HG02571 (cell line): ENCODE measurements around the gene HPCAL4.

ENCODE experiments used
- ATAC-seq: cut with Tn5 transposase; IDR thresholded peaks from one replicate; pipeline ENCODE4 v1.9.1; 2021; ENCODE audit warnings: mild to moderate bottlenecking, moderate library complexity; ENCODE audit not compliant: unreplicated experiment

The HPCAL4 gene

DNA sequence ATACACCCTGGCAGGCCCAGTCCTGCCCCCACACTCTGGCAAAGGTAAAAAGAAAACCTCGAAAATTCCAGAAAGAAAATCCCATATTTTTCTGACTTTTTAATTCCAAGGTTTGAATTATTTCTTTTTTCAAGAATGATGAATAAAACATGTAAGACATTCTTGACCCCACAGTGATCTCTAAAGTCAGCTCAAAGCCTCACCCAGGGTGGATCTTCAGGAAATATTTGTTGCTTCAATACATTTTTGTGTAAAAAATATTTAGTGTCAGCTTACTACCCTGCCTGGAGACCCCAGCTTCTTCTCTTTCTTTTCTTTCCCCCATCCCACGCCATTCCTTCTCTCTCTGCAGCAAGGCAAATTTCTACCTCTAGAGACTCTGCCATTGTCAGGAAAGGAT, 12.3 kb downstream of the HPCAL4 start:
- ATAC-seq, result no peak

DNA sequence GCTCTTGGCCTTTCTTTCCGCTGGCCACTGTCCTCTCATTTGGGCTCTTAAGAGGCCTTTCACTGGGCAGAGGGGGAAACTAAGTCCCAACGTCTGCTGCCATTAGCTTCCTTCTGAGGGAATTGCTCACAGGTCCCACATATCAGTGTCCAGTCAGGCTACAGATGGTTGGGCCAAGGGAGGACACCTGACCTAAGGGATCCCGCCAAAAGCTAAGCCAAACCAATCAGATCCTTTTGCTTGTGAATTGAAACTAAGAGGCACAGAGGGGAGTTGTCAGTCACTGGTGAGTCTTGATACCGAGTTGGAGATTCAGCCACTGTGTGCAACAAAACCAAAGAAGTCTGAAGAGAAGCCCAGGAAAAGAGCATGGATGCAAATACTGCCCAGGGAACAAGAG, 13.6 kb downstream of the HPCAL4 start:
- ATAC-seq, result no peak

DNA sequence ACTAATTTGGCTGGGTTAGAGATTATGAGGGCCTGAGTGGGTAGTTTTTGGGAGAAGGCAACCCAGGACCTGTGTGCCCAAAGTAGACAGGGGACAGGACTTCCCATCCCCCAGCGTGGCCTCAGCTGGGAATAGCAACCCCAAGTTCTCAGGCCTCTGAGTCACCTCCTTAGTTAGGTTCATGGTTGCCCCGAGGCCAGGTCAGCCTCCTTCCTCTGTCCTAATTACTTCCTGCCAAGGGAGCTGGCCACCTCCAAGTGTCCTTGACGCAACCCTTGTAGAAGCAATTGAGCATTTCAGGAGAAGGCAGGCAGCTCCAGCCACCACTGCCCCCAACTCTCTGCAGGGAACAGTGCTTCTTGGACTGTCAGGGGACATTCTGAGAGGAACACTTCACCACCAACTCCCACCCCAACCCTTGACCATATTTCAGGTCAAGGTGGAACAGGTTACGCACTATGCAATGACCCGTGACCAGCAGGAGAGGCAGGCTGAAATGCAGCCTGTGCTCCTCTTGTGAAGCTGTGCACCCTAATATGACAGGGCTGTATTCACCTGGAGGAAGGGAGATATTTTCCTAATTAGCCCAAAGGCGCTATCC, 14.2 kb downstream of the HPCAL4 start:
- ATAC-seq, result no peak

DNA sequence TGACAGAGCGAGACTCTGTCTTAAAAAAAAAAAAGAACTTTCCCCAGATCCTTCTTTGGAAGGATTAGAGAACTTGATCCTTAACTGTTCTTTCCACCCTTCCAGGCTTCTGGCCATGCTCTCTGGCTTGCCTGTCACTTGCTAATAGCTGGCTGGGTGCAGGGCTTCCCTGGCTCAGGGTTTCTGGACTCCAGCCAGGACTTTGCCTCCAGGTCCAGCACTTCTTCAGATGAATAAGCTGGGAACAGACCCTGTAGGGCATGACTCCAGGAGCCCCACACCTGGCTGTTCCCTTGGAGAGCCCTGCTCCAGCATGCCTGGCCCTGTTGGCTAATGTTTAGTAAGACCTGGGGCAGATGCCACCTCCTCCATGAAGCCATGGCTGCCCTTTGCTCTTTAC, 16.0 kb downstream of the HPCAL4 start:
- ATAC-seq, result no peak

DNA sequence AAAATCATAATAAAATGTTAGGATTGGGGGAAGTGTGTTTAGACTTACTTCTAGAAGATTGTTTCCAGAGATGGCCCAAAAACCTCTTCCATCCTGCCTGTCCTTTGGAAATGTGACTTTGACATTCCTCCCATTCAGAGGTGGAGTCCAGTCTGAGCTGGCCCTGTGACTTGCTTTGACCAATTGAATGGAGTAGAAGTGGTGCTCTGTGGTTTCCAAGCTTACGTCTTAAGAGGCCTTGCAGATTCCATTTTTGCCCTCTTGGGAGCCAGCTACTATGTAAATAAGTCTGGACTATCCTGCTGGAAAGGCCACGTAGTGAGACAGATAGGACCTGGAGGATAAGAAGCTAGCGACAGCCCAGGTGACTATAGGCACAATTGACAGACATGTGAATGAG, 18.0 kb downstream of the HPCAL4 start:
- no peak for ATAC-seq

DNA sequence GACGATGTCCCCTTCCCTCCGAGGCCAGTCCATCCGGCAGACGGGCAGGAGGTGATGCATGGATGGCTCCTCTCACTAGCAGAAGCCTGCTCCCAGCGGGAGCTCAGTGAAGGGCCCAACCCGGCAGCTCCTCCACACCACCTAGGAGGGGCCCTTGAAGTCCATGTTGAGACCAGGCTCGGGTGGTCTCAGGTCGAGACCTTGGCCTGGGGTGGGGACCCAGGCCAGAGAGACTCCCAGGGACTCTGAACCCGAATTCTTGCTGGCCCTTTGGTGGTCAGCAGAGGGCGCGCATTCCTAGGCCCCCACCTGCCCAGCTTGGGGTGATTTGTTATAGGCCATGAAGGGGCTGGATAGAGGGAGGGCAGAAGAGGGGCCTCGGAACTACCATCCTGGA, 18.7 kb downstream of the HPCAL4 start:
- ATAC-seq, result no peak

DNA sequence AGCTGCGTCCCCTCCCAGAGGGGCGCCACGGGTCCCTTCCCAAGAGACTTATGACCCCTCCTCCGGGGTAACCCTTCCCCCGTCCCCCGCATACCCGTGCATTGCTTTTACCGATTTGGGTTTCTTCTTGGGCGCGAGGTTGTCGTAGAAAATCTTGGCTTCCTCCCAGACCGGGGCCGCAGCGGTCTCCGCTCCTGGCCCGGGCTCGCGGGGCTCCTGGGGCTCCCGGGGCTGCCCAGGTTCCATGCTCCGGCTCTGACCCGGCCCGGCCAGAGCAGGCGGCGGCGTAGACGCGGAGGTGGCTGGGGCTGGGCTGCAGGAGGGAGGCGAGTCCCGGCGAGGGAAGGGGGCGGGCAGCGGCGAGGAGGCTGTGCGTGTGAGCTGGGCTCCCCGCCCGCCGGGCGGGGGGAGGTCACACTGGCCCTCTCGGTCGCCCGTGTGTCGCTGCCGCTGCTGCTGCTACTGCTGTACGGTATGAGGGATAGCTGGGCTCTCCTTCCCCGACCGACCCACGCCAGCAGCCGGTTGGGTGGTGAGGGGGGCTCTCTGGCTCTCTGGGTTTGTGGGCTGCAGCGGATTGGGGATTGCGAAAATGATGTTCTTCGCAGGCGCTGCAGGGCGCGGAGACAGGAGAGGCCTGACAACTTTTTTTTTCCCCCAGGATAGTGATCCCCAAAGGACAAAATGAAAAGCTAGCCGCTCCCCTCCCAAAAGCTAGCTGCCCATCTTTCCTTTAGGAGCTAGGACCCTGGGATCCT, 19.3 kb downstream of the HPCAL4 start, which contains the start of gene NT5C1A:
Gene NT5C1A (minus strand): TSS at position 315 of the 758 bp plus-strand sequence. CDS start 69 bp downstream, at position 246.
- ATAC-seq, result no peak

DNA sequence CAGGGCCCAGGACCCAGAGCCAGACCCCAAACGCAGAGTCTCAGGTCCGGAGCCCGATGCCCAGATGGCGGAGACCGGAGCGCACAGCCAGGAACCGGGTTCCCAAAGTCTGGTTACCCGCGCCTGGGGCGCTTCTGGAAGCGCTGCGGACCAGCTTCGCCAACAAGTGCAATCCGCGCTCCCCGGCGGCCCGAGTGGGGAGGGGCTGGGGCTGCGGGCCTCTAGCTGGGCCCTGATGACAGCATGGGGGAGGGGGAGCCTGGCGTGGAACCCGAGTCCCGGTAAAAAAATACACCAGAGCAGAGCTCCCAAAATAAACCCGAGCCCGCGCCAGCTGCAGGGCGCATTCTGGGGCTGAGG, 19.8 kb downstream of the HPCAL4 start:
- no peak for ATAC-seq

DNA sequence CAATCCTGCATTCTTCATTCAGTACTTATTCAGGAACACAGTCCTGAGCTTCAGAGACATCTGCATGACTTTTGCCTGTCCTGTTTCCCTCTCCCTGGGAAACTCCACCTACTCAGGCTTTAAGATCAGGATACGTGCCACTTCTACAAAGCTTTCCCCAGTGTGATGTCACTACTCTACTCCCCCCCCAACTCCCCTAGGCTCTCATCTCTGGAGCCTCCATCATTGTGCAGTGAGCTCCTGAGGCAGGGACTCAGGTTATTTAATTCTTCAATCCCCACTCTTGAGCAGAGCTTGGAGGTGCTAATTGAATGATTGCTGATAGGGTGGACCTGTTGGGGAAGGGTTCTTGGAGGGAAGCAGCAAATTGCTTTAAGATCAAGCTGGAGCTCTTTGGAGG, 20.5 kb downstream of the HPCAL4 start:
- ATAC-seq, result no peak

DNA sequence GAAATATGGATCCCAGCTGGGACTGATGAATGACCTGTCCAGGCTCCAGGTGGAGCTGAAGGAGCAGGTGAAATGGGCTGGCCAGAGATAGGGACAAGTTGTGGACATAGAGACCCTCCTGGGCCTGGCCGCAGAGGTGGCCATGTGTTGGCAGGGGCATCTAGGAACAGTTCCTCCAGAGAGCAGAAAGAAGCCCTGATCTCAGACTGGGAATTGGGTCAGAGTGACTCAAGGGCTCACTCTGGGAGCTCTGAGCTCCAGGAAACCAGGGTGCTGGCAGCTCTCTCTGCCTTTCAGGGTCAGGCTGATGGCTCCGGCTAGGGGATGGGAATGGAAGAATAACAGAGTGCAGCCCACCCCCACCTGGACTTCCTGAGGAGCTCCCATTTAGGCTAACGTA, 22.3 kb downstream of the HPCAL4 start:
- ATAC-seq, result no peak

DNA sequence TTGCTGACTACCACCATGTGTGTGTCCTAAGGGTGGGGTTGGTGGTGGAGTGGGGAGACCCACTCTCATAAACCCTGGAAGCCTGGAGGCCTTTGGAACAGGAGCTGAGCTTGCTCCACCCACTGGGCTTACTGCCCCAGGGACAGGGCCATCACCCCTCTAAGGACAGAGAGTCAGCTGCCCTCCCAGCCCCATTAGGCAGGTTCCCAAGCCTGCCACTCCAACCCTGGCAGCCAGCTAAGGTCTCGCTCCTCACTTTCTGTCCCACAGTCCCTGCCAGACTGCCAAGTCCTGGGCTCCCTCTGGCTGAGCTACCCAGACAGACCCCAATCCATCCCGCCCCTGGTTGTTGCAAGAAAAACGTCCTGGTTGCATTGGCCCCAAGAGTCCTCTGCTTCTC, 23.1 kb downstream of the HPCAL4 start:
- no peak for ATAC-seq

DNA sequence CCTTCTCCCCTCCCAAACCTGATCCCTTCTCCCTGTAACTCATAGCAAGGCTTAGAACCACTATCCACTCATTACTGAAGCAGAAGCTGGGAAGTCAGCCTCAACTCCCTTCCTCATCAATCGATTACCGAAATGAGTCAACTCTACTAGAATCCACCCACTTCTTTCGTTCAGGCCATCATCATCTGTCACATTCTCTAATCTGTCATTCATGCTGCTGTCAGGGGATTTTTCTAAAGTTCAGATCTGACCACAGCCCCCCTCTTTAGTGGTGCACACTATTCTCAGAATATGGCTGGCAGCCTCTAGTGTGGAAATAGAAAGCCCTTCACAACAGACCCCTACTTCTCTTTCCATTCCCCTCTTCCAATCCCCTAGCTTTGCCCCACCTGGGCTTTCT, 24.5 kb downstream of the HPCAL4 start:
- ATAC-seq, result peak; percentile 76

DNA sequence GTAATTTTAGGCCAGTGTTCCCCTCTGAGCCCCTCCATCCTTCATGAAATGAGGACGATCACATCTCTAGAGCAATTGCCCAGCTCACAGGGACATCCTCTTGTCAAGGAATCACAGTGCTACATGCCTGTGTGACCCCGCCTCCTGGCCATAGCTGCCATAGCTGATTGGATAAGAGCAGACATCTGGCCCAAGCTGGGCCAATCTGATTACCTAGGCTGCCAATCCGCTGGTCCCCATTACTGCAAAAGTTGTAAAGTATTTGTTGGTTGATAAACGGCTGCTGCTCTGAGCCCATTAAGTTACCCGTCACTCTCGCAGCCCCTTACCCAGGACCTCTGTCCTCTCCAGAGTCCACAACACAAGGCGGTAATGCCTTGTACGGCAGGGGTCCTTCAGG, 27.7 kb downstream of the HPCAL4 start:
- ATAC-seq, result no peak

DNA sequence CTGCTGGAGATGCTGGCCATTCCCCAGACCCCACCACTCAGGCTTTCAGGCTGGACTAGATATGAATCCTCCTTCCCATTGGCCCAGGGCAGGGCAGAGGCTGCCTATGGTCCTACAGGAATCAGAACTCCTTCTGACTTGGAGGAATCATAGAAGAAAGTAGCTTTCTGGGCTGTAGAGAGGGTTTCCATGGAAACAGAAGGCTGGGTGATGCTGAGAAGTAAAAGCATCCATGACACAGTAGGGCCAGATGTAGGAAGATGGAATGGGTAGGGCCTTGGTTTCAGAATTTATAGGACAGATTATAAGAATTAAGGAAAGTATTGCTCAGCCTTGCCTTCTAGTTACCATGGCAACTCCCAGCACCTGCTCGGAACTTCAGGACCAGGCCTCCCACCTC, 28.4 kb downstream of the HPCAL4 start:
- no peak for ATAC-seq

DNA sequence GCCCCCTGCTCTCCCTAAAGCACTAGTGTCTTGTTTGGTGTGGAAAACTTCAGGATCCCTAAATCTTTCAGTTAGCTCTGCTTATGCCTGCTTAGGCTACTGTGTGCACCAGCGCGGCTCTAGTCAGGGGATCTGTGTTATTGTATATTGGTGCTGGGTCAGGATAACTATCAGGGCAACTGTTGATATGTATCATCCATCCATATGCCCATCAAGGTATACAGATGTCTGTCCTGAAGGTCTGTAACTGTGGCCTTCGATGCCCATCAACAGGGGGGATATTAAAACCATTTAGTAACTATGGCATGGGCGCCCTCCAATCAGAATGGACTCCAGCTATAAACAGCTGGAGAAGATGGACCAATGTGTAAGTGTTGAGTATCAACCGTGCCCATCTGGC, 31.7 kb downstream of the HPCAL4 start:
- ATAC-seq, result no peak

DNA sequence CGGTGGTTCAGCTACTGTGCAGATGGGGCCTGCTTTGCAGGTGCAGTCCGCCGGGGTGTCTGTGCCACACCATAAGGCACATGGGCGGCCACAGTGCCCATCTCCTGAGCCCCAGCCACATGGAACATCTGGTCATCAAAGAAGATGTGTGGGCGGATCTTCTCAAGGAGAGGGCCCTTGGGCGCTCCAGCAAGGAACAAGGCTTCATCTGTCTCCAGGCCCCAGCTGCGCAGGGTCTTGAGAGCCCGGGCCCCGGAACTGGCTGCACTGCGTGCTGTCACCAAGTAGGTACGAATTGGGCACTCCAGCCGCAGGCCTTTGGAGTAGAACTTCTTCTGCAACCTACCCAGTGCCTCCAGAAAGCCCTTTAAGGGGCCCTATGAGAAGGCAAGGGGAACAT, 32.1 kb downstream of the HPCAL4 start:
- no peak for ATAC-seq

DNA sequence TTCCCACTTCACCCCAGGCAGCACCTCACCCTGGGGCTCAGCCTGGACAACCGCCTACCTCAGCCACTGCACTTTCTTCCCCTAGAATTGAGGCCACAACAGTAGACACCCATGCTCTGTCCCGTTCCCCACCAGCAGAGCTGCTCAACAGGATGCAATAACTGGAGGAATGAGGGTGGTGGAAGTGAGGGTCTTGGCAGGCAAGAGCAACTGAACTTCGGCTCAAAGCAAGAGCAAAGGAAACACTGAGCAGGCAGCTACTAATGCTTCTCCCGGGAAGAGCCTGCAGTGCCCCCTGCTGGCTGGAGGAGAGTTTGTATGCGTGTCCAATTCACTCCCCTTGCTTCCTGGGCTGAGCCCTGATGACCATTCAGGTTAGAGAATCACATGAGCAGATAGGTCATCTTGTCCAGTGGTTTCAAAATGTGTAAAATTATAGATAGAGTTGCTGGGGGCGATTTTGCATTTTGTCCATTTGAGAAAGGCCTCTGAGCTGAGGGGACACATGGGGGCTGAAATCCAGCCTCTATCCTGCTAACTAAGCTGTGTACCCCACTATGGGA, 33.2 kb downstream of the HPCAL4 start:
- peak; percentile 54 for ATAC-seq

DNA sequence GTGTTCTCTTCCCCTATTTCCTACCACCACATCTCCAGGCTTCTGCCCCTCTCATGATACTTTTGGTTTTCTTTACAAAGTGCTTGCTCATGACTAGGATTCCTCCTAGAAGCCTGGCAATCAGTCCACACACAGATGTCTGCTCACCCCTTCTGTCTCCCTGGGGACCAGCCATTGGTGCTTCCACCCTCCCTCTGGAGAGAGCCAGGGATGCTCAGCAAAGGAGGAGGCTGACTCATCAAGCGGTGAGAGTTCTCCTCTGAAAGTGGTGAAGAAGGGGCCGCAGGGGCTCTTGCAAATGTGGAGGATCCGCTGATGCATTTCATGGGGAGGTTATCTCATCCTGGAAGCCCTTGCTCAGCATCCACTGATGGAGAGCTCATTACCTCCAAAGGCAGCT, 33.8 kb downstream of the HPCAL4 start:
- no peak for ATAC-seq

DNA sequence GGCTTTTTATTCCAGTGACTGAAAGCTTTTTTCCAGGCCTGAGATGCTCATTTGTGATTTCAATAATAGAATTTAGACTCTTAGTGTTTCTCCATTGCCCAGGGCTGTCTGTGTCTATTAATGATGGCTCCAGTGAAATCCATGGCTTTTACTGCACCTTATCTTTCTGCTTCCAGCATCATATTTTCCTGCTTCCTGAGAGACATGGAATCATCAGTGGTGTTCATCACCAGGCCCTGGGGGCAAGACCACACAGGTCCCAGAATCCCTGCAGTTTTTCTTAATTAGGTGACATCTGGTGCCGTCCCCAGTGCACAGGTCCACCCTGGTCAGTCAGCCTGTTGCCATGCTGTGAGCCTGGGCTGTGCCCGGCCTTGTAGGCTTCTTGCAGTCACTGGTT, 34.8 kb downstream of the HPCAL4 start:
- ATAC-seq, result no peak

DNA sequence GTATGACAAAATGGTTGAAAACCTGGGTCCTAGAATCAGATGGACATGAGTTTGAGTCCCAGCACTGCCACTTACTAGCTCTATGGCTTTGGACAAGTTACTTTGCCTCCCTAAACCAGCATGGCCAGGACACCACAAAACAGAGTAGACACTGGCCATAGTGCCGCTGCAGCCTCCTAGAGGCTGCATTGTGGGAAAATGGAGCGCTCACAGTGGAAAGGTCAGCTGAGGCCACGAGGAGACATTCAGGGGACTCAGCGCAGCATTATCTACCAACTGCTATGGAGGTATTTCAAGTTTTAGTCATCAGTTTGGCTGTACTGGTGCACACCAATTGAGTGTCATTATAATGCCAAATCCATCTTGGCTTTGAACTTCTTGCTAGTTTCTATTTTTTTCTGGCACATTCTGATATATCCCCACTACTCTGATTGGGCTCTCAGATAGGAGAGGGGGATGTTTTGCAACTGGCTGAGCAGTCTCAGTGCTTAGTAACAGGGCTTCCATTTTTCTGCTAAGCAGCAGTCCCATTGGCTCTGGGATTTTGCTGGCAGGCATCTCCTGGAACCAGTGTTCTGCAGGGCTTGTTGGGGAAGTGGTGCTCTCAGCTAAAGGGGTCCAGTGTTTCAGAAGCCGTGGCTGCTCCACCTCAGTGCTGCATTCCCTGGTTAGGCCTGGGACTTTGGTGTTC, 35.5 kb downstream of the HPCAL4 start:
- no peak for ATAC-seq

DNA sequence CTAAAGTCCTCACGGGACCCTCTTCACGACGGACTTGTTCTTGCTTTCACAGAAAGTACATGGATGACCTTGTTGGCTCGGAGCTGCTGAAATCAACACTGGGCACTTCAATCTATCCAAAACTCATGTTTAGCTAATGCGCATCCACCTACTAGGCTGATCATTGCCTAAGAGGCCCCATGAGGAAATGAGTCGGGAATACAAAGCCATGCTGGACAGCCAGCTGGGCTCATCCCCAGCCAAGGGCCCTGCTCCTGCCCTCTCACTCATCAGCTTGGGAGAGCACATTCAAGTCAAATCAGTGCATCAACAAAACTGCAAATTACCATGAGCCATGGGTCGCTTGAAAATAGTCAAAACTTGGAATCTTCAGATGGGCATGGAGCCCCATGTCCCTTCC, 36.9 kb downstream of the HPCAL4 start:
- ATAC-seq, result no peak

DNA sequence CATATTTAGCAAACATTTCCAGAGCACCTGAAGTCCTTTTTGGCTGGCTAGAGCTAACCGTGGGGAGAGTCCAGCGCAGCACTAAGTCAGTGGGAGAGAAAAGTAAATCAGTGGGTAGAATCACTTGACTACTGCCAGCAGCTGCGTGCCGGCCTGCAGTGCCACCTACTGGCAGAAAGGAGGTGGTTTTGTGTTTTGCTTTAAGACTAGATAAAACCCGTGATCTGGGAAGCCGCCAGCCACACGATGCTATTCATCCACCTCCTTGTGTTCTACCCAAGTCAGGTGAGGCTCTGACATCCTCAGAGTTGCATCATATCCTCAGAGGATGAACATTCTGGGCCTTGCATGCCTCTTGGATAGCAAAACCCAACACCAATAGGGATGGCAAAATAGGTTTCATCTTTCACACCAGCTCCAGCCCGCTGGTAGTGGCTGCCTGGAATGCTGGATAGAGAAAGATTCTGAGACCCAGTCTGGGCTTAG, 37.6 kb downstream of the HPCAL4 start:
- ATAC-seq, result no peak
